PC-3 (cell line): ENCODE results near the gene APBB2. TPM values are rescaled to one million over a fixed set of nuclear protein-coding genes. Genes with fewer than 3 reads are reported as not detected.

Source experiments
- ATAC-seq: fragments of 200-7000 bp; cut with Tn5 transposase; 2 replicates; pipeline ENCODE4 v1.9.1; 2020; ENCODE audit warnings: mild to moderate bottlenecking, moderate library complexity
- BruUV-seq: library from RNA; stranded (reverse); fragments of 400-500 nt; replicated peaks from 2 replicates; lab custom pipeline; 2021; lab: Mats Ljungman, UMichigan
- CTCF ChIA-PET: fragments of 300-600 bp; sonication (Branson Sonifier 250); formaldehyde crosslinking; loops from one replicate; lab custom pipeline; 2022; ENCODE audit warnings: antibody characterized with exemption; lab: Charles Lee
- POLR2A ChIA-PET: fragments of 300-600 bp; sonication (Branson Sonifier 250); formaldehyde crosslinking; loops from one replicate; lab custom pipeline; 2022; ENCODE audit warnings: antibody characterized with exemption; ENCODE audit not compliant: unreplicated experiment; lab: Charles Lee
- DNase-seq: peaks from one replicate; pipeline ENCODE4 v3.0.0-alpha.2; 2015
- H2AFZ ChIP-seq: fragments of 300-600 bp; sonication (generic); 2 replicates; pipeline ENCODE4 v1.6.0; 2016; ENCODE audit warnings: antibody characterized with exemption, low read length
- H3F3A ChIP-seq: fragments of 300-600 bp; sonication (generic); one replicate; pipeline ENCODE4 v1.6.0; 2017; ENCODE audit warnings: antibody characterized with exemption, low read length, control low read depth, mild to moderate bottlenecking; ENCODE audit not compliant: unreplicated experiment
- H3K27ac ChIP-seq: fragments of 300-600 bp; sonication (generic); 2 replicates; pipeline ENCODE4 v1.5.1; 2016; ENCODE audit warnings: mild to moderate bottlenecking, low read length
- H3K27me3 ChIP-seq: fragments of 300-600 bp; sonication (generic); 2 replicates; pipeline ENCODE4 v1.6.1; 2016; ENCODE audit warnings: low read length, mixed read lengths
- H3K36me3 ChIP-seq: fragments of 300-600 bp; sonication (generic); 2 replicates; pipeline ENCODE4 v1.6.1; 2016; ENCODE audit warnings: low read depth, mixed run types, low read length, mixed read lengths
- H3K4me1 ChIP-seq: fragments of 300-600 bp; sonication (generic); 2 replicates; pipeline ENCODE4 v1.5.1; 2016; ENCODE audit warnings: low read length; ENCODE audit not compliant: insufficient read depth
- H3K4me2 ChIP-seq: fragments of 300-600 bp; sonication (generic); 2 replicates; pipeline ENCODE4 v1.6.0; 2016; ENCODE audit warnings: low read length
- H3K4me3 ChIP-seq: fragments of 300-600 bp; sonication (generic); 2 replicates; pipeline ENCODE4 v1.5.1; 2016; ENCODE audit warnings: mild to moderate bottlenecking, low read length, mixed read lengths
- H3K79me2 ChIP-seq: fragments of 300-600 bp; sonication (generic); 2 replicates; pipeline ENCODE4 v1.6.1; 2017; ENCODE audit warnings: low read length, mixed read lengths
- H3K9ac ChIP-seq: fragments of 300-600 bp; sonication (generic); 2 replicates; pipeline ENCODE4 v1.6.0; 2016; ENCODE audit warnings: mild to moderate bottlenecking, low read length
- H3K9me2 ChIP-seq: fragments of 300-600 bp; sonication (generic); replicated peaks from 2 replicates; pipeline ENCODE4 v1.6.1; 2016; ENCODE audit warnings: mixed run types, low read length, mixed read lengths
- H3K9me3 ChIP-seq: fragments of 300-600 bp; sonication (generic); 2 replicates; pipeline ENCODE4 v1.6.1; 2016; ENCODE audit warnings: low read length, mixed read lengths
- H4K20me1 ChIP-seq: fragments of 300-600 bp; sonication (generic); 2 replicates; pipeline ENCODE4 v1.6.1; 2016; ENCODE audit warnings: low read length, mixed read lengths
- CTCF ChIP-seq: fragments of 300-600 bp; sonication (generic); conservative IDR thresholded peaks from 2 replicates; pipeline ENCODE4 v1.5.1; 2017; ENCODE audit warnings: antibody characterized with exemption, low read depth, mild to moderate bottlenecking, low read length
- EZH2 ChIP-seq: fragments of 300-600 bp; sonication (generic); IDR thresholded peaks from one replicate; pipeline ENCODE4 v1.6.1; 2017; ENCODE audit warnings: antibody characterized with exemption, mild to moderate bottlenecking, low read length; ENCODE audit not compliant: unreplicated experiment
- EZH2phosphoT487 ChIP-seq: fragments of 300-600 bp; sonication (generic); IDR thresholded peaks from 2 replicates; pipeline ENCODE4 v1.6.1; 2018; ENCODE audit warnings: mild to moderate bottlenecking, antibody characterized with exemption, low read length, borderline replicate concordance
- intact Hi-C: fragments of 100-400 bp; cut with micrococcal nuclease; formaldehyde crosslinking; loops from 2 replicates; pipeline ENCODE4 v1.9.0; 2023
- total RNA-seq: library from RNA; depleted of rRNA; stranded (reverse); fragments of >200 nt; gene quantifications from 2 replicates; pipeline ENCODE4 v1.2.3, GENCODE V29; 2014

APBB2 gene
- total RNA-seq, 1 experiment from 2014 or later: 24.7 TPM

GRCh38 chr4:41015016-41015675, 199.2 kb downstream of the APBB2 start:
- DNase-seq (no peak), ATAC-seq (no peak)
- no peaks in the 10 kb centered on the region for H4K20me1 ChIP-seq
- CTCF ChIA-PET: no interaction called here
- POLR2A ChIA-PET: no interaction called here
- no peak overlapping the region for H3K4me3 ChIP-seq
- no peaks in the 10 kb centered on the region for H3K36me3 ChIP-seq
- no peaks in the 10 kb centered on the region for H3F3A ChIP-seq
- H3K27ac ChIP-seq: no peak overlapping the region
- H3K4me1 ChIP-seq: peaks cover 4% of the 10 kb centered on the region
- no peaks in the 10 kb centered on the region for H3K79me2 ChIP-seq
- H3K27me3 ChIP-seq: no peaks in the 10 kb centered on the region
- no peak overlapping the region for H2AFZ ChIP-seq
- no peaks in the 10 kb centered on the region for H3K9me3 ChIP-seq
- TF ChIP-seq EZH2phosphoT487 (no peak), CTCF (no peak), EZH2 (no peak)
- no peak overlapping the region for H3K4me2 ChIP-seq
- intact Hi-C loops: no loop called here
- no TSS peak for BruUV-seq
- H3K9ac ChIP-seq: no peak overlapping the region
- no peaks in the 10 kb centered on the region for H3K9me2 ChIP-seq

GRCh38 chr4:41014158-41014557, 200.2 kb downstream of the APBB2 start:
- peaks cover 6% of the 10 kb centered on the region for H3F3A ChIP-seq
- DNase-seq (no peak), ATAC-seq (no peak)
- no peaks in the 10 kb centered on the region for H3K9me2 ChIP-seq
- TF ChIP-seq EZH2 (no peak), EZH2phosphoT487 (no peak), CTCF (no peak)
- peaks cover 12% of the 10 kb centered on the region for H3K4me1 ChIP-seq
- no peak overlapping the region for H3K4me3 ChIP-seq
- H3K79me2 ChIP-seq: no peaks in the 10 kb centered on the region
- no peak overlapping the region for H3K4me2 ChIP-seq
- POLR2A ChIA-PET: interaction anchor here (0.6 kb wide), 1 partner anchor 578 kb away, joined by 3 read pairs; no protein-coding TSS in a partner anchor
- no peak overlapping the region for H3K9ac ChIP-seq
- H2AFZ ChIP-seq: no peak overlapping the region
- H3K36me3 ChIP-seq: no peaks in the 10 kb centered on the region
- BruUV-seq: no TSS peak
- H3K9me3 ChIP-seq: no peaks in the 10 kb centered on the region
- CTCF ChIA-PET: no interaction called here
- no peaks in the 10 kb centered on the region for H3K27me3 ChIP-seq
- intact Hi-C loops: no loop called here
- no peak overlapping the region for H3K27ac ChIP-seq
- no peaks in the 10 kb centered on the region for H4K20me1 ChIP-seq

- H3K27ac ChIP-seq: no peak overlapping the region
- no peaks in the 10 kb centered on the region for H3K9me3 ChIP-seq
- no peaks in the 10 kb centered on the region for H3K9me2 ChIP-seq
- intact Hi-C loops: no loop called here
- H3K4me2 ChIP-seq: no peak overlapping the region
- H3K9ac ChIP-seq: no peak overlapping the region
- DNase-seq (no peak), ATAC-seq (no peak)
- no peaks in the 10 kb centered on the region for H4K20me1 ChIP-seq
- H3K4me3 ChIP-seq: no peak overlapping the region
- BruUV-seq: TSS peak; percentile 47
- POLR2A ChIA-PET: interaction anchor here (0.6 kb wide), 1 partner anchor 578 kb away, joined by 3 read pairs; no protein-coding TSS in a partner anchor
- TF ChIP-seq CTCF: no peak
- peaks cover 8% of the 10 kb centered on the region for H3F3A ChIP-seq
- H2AFZ ChIP-seq: no peak overlapping the region
- no peaks in the 10 kb centered on the region for H3K36me3 ChIP-seq
- CTCF ChIA-PET: no interaction called here
- H3K4me1 ChIP-seq: peaks cover 16% of the 10 kb centered on the region
- no peaks in the 10 kb centered on the region for H3K79me2 ChIP-seq
- H3K27me3 ChIP-seq: no peaks in the 10 kb centered on the region
Measured at GRCh38 chr4:41013746-41014145, 200.6 kb downstream of the APBB2 start.
